Aorta (tissue), 5 donors: ENCODE data around the gene MFAP5. TPM values are rescaled to one million over a fixed set of nuclear protein-coding genes. Genes with fewer than 3 reads are reported as not detected.

Experiments used
- ATAC-seq: fragments of 200-7000 bp; cut with Tn5 transposase; one replicate; pipeline ENCODE4 v1.9.1; 2022; ENCODE audit warnings: moderate library complexity; ENCODE audit not compliant: low FRiP score
- DNase-seq, 2 donors: peaks; one replicate each; pipeline ENCODE4 v3.0.0-alpha.2; 2020
- H3K27ac ChIP-seq, 2 donors: one replicate each; pipeline ENCODE4 v1.5.1; 2013; ENCODE audit warnings: low read length in 2 of 2, mild to moderate bottlenecking in 2 of 2, moderate library complexity in 2 of 2, control low read depth in 1 of 2, inconsistent platforms in 1 of 2, low read depth in 1 of 2
- H3K27me3 ChIP-seq, 2 donors: one replicate each; pipeline ENCODE4 v1.6.1; 2013; ENCODE audit warnings: control low read depth in 1 of 2, low read length in 1 of 2, mild to moderate bottlenecking in 1 of 2, moderate library complexity in 1 of 2; ENCODE audit not compliant: insufficient read depth in 2 of 2, control insufficient read depth in 1 of 2
- H3K36me3 ChIP-seq, 2 donors: one replicate each; pipeline ENCODE4 v1.6.1; 2013; ENCODE audit warnings: control low read depth in 1 of 2, low read length in 1 of 2, mild to moderate bottlenecking in 1 of 2; ENCODE audit not compliant: insufficient read depth in 2 of 2, control insufficient read depth in 1 of 2
- H3K4me1 ChIP-seq, 2 donors: one replicate each; pipeline ENCODE4 v1.6.1; 2013; ENCODE audit warnings: low read length in 2 of 2, control low read depth in 1 of 2, mild to moderate bottlenecking in 1 of 2, moderate library complexity in 1 of 2; ENCODE audit not compliant: insufficient read depth in 2 of 2, control insufficient read depth in 1 of 2
- H3K4me3 ChIP-seq, 2 donors: one replicate each; pipeline ENCODE4 v1.5.1; 2013; ENCODE audit warnings: low read length in 2 of 2, control low read depth in 1 of 2, mild to moderate bottlenecking in 1 of 2
- H3K9me3 ChIP-seq: one replicate; pipeline ENCODE4 v1.6.1; 2013; ENCODE audit warnings: mild to moderate bottlenecking, low read length; ENCODE audit not compliant: control insufficient read depth
- WGBS, 2 donors: extraction: QIAGEN DNeasy Blood & Tissue Kit; methylation state at CpG; one replicate each; pipeline ENCODE4 v1.1.7; 2013; 5-methylcytosine and 5-hydroxymethylcytosine counted together
- intact Hi-C, 2 donors: fragments of 100-400 bp; cut with DNase I; formaldehyde crosslinking; loops; one replicate each; pipeline versions ENCODE4 v1.14.2 to v1.15.0; 2022
- polyA plus RNA-seq, 2 donors: library from polyadenylated mRNA; stranded (reverse); fragments of 200-250 nt; gene quantifications; one replicate each; pipeline ENCODE4 v1.2.3, GENCODE V29; 2013
- total RNA-seq, 2 donors: library from RNA; stranded (reverse); fragmentation: NEBNext Ultra II Directional; extraction: Animal tissue kit (Norgen Biotek cat#: 25700); gene quantifications; one replicate each; pipeline ENCODE4 v1.2.1, GENCODE V29; 2021
- donor health status: healthy with polysubstance abuse.
- donor health status: Bipolar disorder and iron deficiency.
- donor health status: DM: no; HTN: no; CAD: no.
- donor health status: DM: no; HTN: no; CAD: no.
- donor health status: DM: yes; HTN: yes; CAD: no.

MFAP5 gene
- total and polyA plus RNA-seq, 4 donors: 0.67 to 470 (median 35.7) TPM

- intact Hi-C loops: loop anchor here in 1 of 2 donors (5.0 kb wide), 1 partner anchor 60 kb away; no protein-coding TSS in a partner anchor
- H3K27ac ChIP-seq: no peak overlapping the region
- no peaks in the 10 kb centered on the region for H3K36me3 ChIP-seq
- H3K4me1 ChIP-seq: no peaks in the 10 kb centered on the region
- H3K4me3 ChIP-seq: no peak overlapping the region
- no peaks in the 10 kb centered on the region for H3K27me3 ChIP-seq
- 95 to 96% methylated on average over 6 of the region's 6 CpGs for WGBS, 2 donors
- DNase-seq: no peak
- no peak for ATAC-seq
- no peaks in the 10 kb centered on the region for H3K9me3 ChIP-seq
Observed at GRCh38 chr12:8606890-8607289, 55.7 kb downstream of the MFAP5 start.

GRCh38 chr12:8605057-8605456 lies 57.6 kb downstream of the MFAP5 start:
- H3K9me3 ChIP-seq: no peaks in the 10 kb centered on the region
- intact Hi-C loops: loop anchor here in 1 of 2 donors (5.0 kb wide), 1 partner anchor 58 kb away; no protein-coding TSS in a partner anchor
- no peak overlapping the region for H3K4me3 ChIP-seq
- H3K36me3 ChIP-seq: no peaks in the 10 kb centered on the region
- no peaks in the 10 kb centered on the region for H3K4me1 ChIP-seq
- H3K27me3 ChIP-seq: no peaks in the 10 kb centered on the region
- WGBS, 2 donors: 94 to 96% methylated on average over 30 of the region's 30 CpGs
- H3K27ac ChIP-seq: no peak overlapping the region
- no peak for DNase-seq
- no peak for ATAC-seq

- 1 to 3% methylated on average over 3 of the region's 3 CpGs for WGBS, 2 donors
- ATAC-seq: no peak
- Histone ChIP-seq H3K36me3 (no peaks in the 10 kb centered on the region), H3K4me1 (no peaks in the 10 kb centered on the region), H3K4me3 (no peak overlapping the region), H3K9me3 (no peaks in the 10 kb centered on the region), H3K27ac (no peak overlapping the region), H3K27me3 (no peaks in the 10 kb centered on the region)
- no peak for DNase-seq
- intact Hi-C loops: no loop called here
Observed at GRCh38 chr12:8603856-8604255, 58.8 kb downstream of the MFAP5 start.

- no peaks in the 10 kb centered on the region for H3K4me1 ChIP-seq
- no peaks in the 10 kb centered on the region for H3K27me3 ChIP-seq
- intact Hi-C loops: no loop called here
- H3K36me3 ChIP-seq: no peaks in the 10 kb centered on the region
- WGBS, 2 donors: 76 to 80% methylated on average over 2 of the region's 2 CpGs
- no peak overlapping the region for H3K27ac ChIP-seq
- no peak for ATAC-seq
- no peak overlapping the region for H3K4me3 ChIP-seq
- H3K9me3 ChIP-seq: no peaks in the 10 kb centered on the region
- no peak for DNase-seq
Observed at GRCh38 chr12:8603286-8603685, 59.3 kb downstream of the MFAP5 start.

GRCh38 chr12:8596561-8596960 lies 66.1 kb downstream of the MFAP5 start:
- no peaks in the 10 kb centered on the region for H3K9me3 ChIP-seq
- no peaks in the 10 kb centered on the region for H3K36me3 ChIP-seq
- intact Hi-C loops: no loop called here
- DNase-seq (no peak), ATAC-seq (no peak)
- H3K27me3 ChIP-seq: no peaks in the 10 kb centered on the region
- no peaks in the 10 kb centered on the region for H3K4me1 ChIP-seq
- 62 to 65% methylated on average over 3 of the region's 3 CpGs for WGBS, 2 donors
- no peak overlapping the region for H3K27ac ChIP-seq
- no peak overlapping the region for H3K4me3 ChIP-seq

Other genes with a start within 250 kb of the MFAP5 start
- not detected for gene CLEC6A, start 206.9 kb downstream of the MFAP5 start, total RNA-seq
- gene CLEC6A, start 206.9 kb downstream of the MFAP5 start, polyA plus RNA-seq: not detected
- 1 to 10 TPM; 1.4 to 2.0 TPM for gene CLEC4D, start 149.3 kb downstream of the MFAP5 start, total RNA-seq
- under 1 TPM in 1 of 2 donors, not detected in 1; 0.10 TPM for gene CLEC4D, start 149.3 kb downstream of the MFAP5 start, polyA plus RNA-seq
- gene CLEC4E, start 121.9 kb downstream of the MFAP5 start, total RNA-seq: 1 to 10 TPM; 4.2 to 5.6 TPM
- 1 to 10 TPM in 1 of 2 donors, under 1 TPM in 1; 0.74 to 7.9 TPM for gene CLEC4E, start 121.9 kb downstream of the MFAP5 start, polyA plus RNA-seq
- under 1 TPM in 1 of 2 donors, not detected in 1; 0.39 TPM for gene AICDA, start 50.0 kb downstream of the MFAP5 start, total RNA-seq
- 1 to 10 TPM in 1 of 2 donors, under 1 TPM in 1; 0.23 to 1.1 TPM for gene AICDA, start 50.0 kb downstream of the MFAP5 start, polyA plus RNA-seq
- 100 to 1,000 TPM in 1 of 2 donors, 10 to 100 TPM in 1; 76.2 to 100 TPM for gene RIMKLB, start 35.2 kb upstream of the MFAP5 start, total RNA-seq
- 100 to 1,000 TPM in 1 of 2 donors, 10 to 100 TPM in 1; 42.6 to 117 TPM for gene RIMKLB, start 35.2 kb upstream of the MFAP5 start, polyA plus RNA-seq
- under 1 TPM; 0.06 to 0.27 TPM for gene A2ML1, start 159.8 kb upstream of the MFAP5 start, total RNA-seq
- under 1 TPM; 0.15 to 0.63 TPM for gene A2ML1, start 159.8 kb upstream of the MFAP5 start, polyA plus RNA-seq